BE2C (cell line): ENCODE measurements around the gene USP47.

Source experiments
- DNase-seq: peaks from one replicate; pipeline ENCODE4 v3.0.0-alpha.2; 2020
- H3K27me3 ChIP-seq: fragments of 250-450 bp; sonication (Bioruptor Pico); 2 replicates; pipeline ENCODE4 v1.5.1; 2020; ENCODE audit warnings: mild to moderate bottlenecking
- H3K36me3 ChIP-seq: fragments of 250-450 bp; sonication (Bioruptor Pico); 2 replicates; pipeline ENCODE4 v1.5.1; 2020; ENCODE audit warnings: mild to moderate bottlenecking
- H3K4me1 ChIP-seq: fragments of 250-450 bp; sonication (Bioruptor Pico); 2 replicates; pipeline ENCODE4 v1.5.1; 2020
- H3K4me3 ChIP-seq: 2 replicates; pipeline ENCODE4 v1.5.1; 2011; ENCODE audit warnings: low read depth, low read length
- H3K9me3 ChIP-seq: fragments of 250-450 bp; sonication (Bioruptor Pico); 2 replicates; pipeline ENCODE4 v1.5.1; 2020
- CTCF ChIP-seq: IDR thresholded peaks from 2 replicates; pipeline ENCODE4 v1.5.1; 2012; ENCODE audit warnings: mild to moderate bottlenecking, low read depth, low read length

The USP47 gene

GRCh38 chr11:11884774-11885481 lies 43.2 kb downstream of the USP47 start:
- DNase-seq, result no peak
- peaks cover 25% of the 10 kb centered on the region for H3K36me3 ChIP-seq

GRCh38 chr11:11894486-11894885 lies 52.7 kb downstream of the USP47 start:
- Histone ChIP-seq H3K4me3 (no peak overlapping the region), H3K9me3 (no peaks in the 10 kb centered on the region), H3K27me3 (no peaks in the 10 kb centered on the region), H3K36me3 (no peaks in the 10 kb centered on the region), H3K4me1 (no peaks in the 10 kb centered on the region)
- TF ChIP-seq CTCF, result no peak
- DNase-seq, result no peak

More at GRCh38 chr11:11884774-11885481, 43.2 kb downstream of the USP47 start:
- Histone ChIP-seq H3K27me3 (no peaks in the 10 kb centered on the region), H3K4me1 (no peaks in the 10 kb centered on the region), H3K9me3 (no peaks in the 10 kb centered on the region), H3K4me3 (no peak overlapping the region)
- TF ChIP-seq CTCF, result no peak

- no peaks in the 10 kb centered on the region for H3K9me3 ChIP-seq
- DNase-seq, result no peak
- H3K4me3 ChIP-seq, result no peak overlapping the region
- H3K4me1 ChIP-seq, result no peaks in the 10 kb centered on the region
- no peaks in the 10 kb centered on the region for H3K36me3 ChIP-seq
- H3K27me3 ChIP-seq, result no peaks in the 10 kb centered on the region
- 0 out of 2 replicates have a peak, but pooled peaks have one; percentile 12 for TF ChIP-seq CTCF
Observed at GRCh38 chr11:11895672-11896071, 53.9 kb downstream of the USP47 start.

- no peak for DNase-seq
- no peaks in the 10 kb centered on the region for H3K36me3 ChIP-seq
- TF ChIP-seq CTCF, result no peak
Observed at GRCh38 chr11:11898648-11899047, 56.9 kb downstream of the USP47 start.

DNA sequence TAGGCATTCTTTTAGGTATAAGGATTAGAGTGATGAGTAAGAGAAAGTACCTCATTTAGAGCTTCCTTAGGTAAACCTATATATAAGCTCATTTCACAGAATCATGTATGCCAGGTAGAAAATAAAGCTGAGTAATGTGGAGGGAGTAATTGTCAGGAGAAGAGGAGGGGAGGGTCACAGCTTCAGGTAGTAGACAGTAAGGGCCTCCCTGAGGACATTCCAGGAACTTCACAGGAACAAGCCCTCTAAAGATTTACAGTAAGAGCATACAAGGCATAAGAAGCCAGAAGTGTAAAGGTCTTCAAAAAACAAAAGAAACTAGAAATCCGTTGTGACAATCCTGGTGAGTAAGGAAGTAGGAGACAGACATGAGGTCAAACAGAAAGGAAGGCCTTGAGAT lies 57.6 kb downstream of the USP47 start:
- no peaks in the 10 kb centered on the region for H3K27me3 ChIP-seq
- no peaks in the 10 kb centered on the region for H3K4me1 ChIP-seq
- no peak for DNase-seq
- H3K9me3 ChIP-seq, result no peaks in the 10 kb centered on the region
- TF ChIP-seq CTCF, result no peak
- H3K4me3 ChIP-seq, result no peak overlapping the region
- H3K36me3 ChIP-seq, result no peaks in the 10 kb centered on the region

More at GRCh38 chr11:11898648-11899047, 56.9 kb downstream of the USP47 start:
- no peaks in the 10 kb centered on the region for H3K9me3 ChIP-seq
- no peaks in the 10 kb centered on the region for H3K4me1 ChIP-seq
- no peaks in the 10 kb centered on the region for H3K27me3 ChIP-seq
- no peak overlapping the region for H3K4me3 ChIP-seq

DNA sequence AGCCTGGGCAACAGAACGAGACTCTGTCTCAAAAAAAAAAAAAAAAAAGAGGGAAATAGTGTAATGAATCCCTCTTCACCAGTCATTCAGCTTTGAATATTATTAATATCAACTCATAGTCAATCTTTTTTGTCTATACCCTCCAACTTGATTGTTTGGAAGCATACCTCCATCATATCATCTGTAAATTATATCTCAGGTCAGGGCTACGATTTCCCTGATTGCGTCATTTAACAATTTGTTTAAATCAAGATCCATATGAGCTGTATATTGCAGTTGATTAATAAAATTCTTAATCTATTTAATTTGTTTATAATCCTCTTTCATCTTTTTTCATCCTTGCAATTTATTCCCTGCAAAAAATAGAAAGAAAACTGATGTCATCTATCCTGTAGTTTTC lies 60.2 kb downstream of the USP47 start:
- TF ChIP-seq CTCF, result no peak
- Histone ChIP-seq H3K4me3 (no peak overlapping the region), H3K36me3 (no peaks in the 10 kb centered on the region), H3K9me3 (no peaks in the 10 kb centered on the region), H3K4me1 (no peaks in the 10 kb centered on the region), H3K27me3 (no peaks in the 10 kb centered on the region)
- no peak for DNase-seq
